Measurements from ENCODE around the gene TEX101.
A peak's percentile ranks its signal among the peaks of the same experiment; 100 is the strongest.
"Not testable (repeated sequence)": the region's sequence is repeated elsewhere in the genome, so short reads cannot be mapped to it uniquely, and the experiment has no call there.

Gene TEX101

DNA sequence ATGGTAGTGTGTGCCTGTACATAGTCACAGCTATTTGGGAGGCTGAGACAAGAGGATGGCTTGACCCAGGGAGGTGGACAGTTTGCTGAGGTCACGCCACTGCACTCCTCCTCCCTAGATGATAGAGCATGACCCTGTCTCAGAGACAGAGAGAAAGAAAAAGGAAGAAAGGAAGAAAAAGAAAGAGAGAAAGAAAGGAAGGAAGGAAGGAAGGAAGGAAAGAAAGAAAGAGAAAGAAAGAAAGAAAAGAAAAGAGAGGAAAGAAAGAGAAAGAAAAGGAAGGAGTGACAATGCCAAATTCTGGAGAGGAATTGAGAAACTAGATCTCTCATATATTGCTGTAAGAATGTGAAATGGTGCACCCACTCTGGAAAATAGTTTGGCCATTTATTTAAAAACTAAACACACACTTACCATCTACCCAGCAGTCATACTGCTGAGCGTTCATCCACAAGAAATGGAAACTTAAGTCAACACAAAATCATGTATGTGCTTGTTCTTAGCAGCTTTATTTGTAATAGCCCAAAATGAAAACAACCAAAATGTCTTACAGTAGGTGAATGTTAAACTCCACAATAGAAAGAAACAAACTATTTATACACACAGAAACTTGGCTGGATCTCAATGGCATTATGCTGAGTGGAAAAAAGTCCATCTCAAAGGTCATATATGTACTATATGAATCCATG, 7.5 kb downstream of the TEX101 start:
- no peak for DNase-seq

- no peak for DNase-seq
These were observed 8.0 kb downstream of the TEX101 start for GRCh38 chr19:43422689-43423066.

DNA sequence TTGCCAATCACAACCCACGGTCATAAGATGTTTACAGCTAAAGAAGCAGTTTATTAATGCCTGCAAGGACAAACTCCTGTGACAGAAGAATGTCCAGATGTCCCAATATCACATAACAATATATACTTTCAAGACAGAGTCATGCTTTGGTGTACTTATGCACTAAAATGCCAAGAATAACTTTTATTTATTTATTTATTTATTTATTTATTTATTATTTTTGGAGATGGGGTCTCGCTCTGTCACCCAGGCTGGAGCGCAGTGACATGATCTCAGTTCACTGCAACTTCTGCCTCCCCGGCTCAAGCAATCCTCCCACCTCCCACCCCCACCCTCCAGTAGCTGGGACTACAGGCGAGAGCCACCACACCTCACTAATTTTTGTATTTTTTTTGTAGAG, 9.1 kb downstream of the TEX101 start:
- DNase-seq: no peak

- no peak for DNase-seq
These were observed 11.1 kb downstream of the TEX101 start for GRCh38 chr19:43425567-43426392.

GRCh38 chr19:43429395-43429794, 14.7 kb downstream of the TEX101 start:
- no peak for DNase-seq

DNA sequence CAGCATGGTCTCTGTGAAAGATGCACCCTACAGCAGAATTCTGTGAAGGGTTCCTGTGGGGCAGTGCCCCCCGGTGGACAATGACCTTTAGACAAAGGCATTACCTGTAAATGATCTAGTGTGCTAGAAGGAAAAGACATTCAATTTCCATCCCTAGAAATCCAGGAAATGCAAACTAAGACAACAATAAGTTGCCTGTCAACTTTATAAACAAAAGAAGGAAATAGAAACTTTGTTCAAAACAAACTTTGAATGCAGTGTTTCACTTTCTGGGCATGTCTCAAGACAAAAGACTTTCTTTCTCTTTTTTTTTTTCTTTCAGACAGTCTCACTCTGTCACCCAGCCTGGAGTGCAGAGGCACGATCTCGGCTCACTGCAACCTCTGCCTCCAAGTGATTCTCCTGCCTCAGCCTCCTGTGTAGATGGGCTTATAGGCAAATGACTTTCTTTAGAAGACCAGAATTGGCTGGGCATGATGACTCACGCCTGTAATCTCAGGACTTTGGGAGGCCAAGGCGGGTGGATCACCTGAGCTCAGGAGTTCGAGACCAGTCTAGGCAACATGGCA, 15.5 kb downstream of the TEX101 start:
- no peak for DNase-seq

- no peak for DNase-seq
These were observed 16.3 kb downstream of the TEX101 start for GRCh38 chr19:43430976-43431375.

DNA sequence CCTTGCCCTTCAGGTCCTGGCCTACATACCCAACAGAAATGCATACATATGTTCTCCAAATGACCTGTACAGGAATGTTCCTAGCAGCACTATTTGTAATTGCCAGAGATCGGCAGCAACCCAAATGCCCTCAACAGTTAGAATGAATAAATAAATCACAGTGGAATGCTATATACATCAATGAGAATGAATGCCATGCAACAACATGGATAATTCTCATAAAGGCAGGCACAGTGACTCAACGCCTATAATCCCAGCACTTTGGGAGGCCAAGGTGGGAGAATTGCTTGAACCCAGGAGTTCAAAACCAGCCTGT, 18.6 kb downstream of the TEX101 start:
- DNase-seq: no peak

DNA sequence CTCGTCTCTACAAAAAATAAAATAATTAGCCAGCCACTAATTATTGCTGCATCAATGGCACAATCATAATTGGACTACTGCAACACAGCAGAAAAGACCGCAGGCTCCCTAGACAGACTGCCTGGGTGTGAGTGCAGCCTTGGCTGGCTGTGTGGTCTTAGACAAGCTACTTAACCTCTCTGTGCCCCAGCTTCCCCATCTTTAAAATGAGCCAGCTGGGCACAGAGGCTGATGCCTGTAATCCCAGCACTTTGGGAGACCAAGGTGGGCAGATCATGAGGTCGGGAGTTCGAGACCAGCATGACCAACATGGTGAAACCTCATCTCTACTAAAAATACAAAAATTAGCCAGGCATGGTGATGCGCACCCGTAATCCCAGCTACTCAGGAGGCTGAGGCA, 19.0 kb downstream of the TEX101 start:
- DNase-seq: no peak

- no peak for DNase-seq
These were observed 21.1 kb downstream of the TEX101 start for GRCh38 chr19:43435775-43436174.

GRCh38 chr19:43437284-43437683, 22.6 kb downstream of the TEX101 start:
- DNase-seq: not testable (repeated sequence)

- DNase-seq: no peak
These were observed 23.0 kb downstream of the TEX101 start for GRCh38 chr19:43437712-43438111.

DNA sequence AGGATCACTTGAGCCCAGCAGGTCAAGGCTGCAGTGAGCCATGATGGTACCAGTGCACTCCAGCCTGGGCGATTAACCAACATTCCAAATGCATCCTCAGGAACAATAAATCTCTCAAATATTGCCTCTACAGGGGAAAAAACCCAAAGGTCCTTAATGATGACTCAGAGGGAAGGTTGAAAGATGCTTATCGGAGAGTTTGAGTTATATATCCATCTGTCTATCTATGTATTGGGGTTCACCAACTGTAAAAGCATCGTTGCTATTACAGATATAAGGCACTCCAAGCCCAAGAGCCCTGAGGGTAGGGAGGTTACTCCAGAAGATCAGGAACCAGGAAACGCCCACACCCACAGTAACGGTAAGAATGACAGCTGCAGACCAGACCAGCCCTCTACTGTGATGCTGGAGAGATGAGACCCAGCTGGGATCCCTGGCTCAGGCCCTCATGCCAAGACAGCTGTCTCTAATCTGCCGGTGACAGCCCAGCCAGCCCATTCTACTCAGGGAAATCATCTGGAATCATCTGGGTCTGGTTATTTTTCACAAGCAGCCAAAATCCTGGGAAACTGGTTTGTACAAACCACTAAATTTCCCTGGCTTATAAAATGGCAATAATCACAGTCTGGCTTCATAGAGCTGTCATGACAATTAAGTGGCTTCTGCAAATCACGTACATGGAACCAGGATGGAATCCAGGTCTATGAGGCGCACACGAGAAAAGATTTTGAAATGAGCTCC, 23.8 kb downstream of the TEX101 start:
- peak; percentile 66 for DNase-seq

- DNase-seq: peak; percentile 67
These were observed 24.5 kb downstream of the TEX101 start for GRCh38 chr19:43439032-43439708.

GRCh38 chr19:43439709-43440063, 25.0 kb downstream of the TEX101 start:
- no peak for DNase-seq

- DNase-seq: no peak
These were observed 27.0 kb downstream of the TEX101 start for GRCh38 chr19:43441716-43442115.

DNA sequence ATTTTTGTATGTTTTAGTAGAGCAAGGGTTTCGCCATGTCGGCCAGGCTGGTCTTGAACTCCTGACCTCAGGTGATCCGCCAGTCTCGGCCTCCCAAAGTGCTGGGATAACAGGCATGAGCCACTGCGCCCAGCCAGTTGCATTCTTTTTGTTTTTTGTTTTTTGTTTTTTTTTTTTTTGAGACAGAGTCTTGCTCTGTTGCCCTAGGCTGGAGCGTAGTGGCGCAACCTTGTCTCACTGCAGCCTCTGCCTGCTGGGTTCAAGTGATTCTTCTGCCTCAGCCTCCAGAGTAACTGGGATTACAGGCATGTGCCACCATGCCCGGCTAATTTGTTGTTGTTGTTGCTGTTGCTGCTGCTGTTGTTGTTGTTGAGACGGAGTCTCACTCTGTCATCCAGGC, 29.4 kb downstream of the TEX101 start:
- DNase-seq: not testable (repeated sequence)

GRCh38 chr19:43444531-43445287, 30.0 kb downstream of the TEX101 start:
- DNase-seq: no peak

DNA sequence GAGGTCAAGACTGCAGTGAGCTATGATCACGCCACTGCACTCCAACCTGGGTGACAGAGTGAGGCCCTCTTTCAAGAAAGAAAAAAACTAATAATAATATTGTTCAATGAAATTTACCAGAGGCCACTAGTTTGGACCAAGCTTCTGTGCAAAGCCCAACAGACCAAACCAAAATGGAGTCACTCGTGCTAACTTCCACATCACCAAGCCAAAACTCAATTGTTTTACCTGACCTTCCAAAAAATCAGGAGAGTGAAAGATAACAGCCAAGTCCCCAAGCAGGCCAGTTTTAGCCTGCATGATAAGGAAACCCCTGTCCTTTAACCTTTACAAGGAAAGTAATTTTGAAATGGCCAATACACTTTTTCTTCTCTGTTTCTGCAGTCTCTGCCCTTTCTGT, 30.7 kb downstream of the TEX101 start:
- DNase-seq: no peak

DNA sequence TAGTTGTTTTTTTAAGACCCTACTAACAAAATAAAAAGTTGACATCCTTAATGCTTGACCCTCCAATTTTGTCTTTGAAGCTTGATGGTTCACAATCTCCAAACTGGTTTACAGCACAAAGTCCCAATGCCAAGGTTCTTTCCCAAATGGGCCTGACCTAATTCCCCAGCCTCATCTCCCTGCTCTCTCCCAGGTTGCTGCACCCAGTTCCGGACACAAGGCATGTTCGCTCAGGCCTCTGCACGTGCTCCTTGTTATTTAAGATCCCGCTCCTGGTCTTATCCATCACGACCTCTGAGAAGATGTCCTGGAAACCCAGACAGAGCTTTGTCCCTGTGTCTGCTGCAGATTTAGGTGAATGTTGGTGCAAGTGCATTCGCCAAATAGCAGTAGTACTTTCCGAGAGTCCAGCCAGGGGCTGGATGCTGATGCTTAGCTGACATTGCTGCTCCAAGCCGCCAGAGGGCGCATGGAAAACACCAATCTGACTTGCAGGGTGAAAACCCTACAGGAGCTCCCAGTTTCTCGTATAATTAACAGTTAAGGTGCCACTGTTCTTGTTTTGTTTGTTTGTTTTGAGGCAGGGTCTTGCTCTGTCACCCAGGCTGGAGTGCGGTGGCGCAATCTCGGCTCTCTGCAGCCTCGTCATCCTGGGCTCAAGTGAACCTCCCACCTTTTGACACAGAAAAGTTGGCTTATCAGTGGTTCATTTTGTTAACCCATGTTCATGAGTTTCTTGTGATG, 32.2 kb downstream of the TEX101 start:
- DNase-seq: peak; percentile 93

GRCh38 chr19:43447655-43448054, 33.0 kb downstream of the TEX101 start:
- no peak for DNase-seq
